ENCODE results near the gene CEMIP.

The CEMIP gene

DNA sequence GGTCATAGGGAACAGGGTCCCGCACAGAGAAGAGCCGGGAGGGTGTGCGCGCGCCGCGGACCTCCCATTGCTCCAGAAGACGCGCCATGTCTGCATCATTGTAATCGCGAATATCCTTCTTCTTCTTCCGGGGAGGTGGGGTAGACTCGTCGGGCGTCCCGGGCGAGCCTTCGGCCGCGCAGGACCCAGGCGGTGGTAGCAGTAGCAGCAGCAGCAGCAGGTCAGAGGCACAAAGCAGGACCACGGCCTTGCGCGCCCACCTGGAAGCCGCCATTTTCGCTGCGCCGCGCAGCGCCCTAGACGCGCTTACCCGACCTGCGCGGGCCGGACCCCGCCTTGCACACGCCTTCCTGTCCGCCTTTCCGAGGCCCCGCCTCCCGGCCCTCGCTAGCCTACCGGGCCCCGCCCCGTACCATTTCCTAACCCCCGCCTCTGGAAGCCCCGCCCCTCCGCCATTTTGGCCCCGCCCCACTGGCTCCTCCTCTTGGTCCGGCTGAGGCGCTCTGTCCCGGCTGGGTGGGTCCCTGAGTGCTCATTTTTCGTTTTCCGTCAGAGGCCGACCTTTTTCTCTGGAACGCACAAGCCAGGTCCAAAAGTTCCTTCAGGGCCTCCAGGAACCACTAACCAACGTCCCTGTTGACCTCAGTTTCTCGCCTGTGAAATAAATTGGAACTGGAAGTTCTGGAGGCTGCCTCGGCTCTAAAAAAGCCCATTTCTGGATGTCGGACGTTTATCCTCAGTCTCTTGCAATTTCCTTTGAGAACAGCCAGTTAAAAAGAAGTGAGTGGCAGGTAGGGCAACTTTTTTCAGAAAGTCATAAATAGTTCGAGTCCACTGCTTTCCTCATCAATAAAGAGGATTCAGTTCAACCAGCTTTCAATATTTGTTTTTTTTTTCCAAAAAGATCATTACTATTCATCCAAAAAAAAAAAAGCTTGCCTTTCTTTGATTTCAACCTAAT is 210.6 kb downstream of the CEMIP start, which contains the start of gene MESD:
Gene MESD (minus strand): TSS at position 302 of the 961 bp plus-strand sequence. CDS start 28 bp downstream, at position 274.
- no peaks in the 10 kb centered on the region for H3K27me3 ChIP-seq (ENCODE audit: control insufficient read depth, insufficient read depth, low read length)
- no peaks in the 10 kb centered on the region for H3K4me1 ChIP-seq (ENCODE audit: control insufficient read depth, insufficient read depth, low read length)
- peak within 1 kb of the TSS; percentile 85 for H3K4me3 ChIP-seq (ENCODE audit: low read length)
- H3K9me3 ChIP-seq (ENCODE audit: control insufficient read depth, low read length): no peaks in the 10 kb centered on the region
- H3K36me3 ChIP-seq (ENCODE audit: control insufficient read depth, insufficient read depth, low read length): no peaks in the 10 kb centered on the region
- H3K9ac ChIP-seq (ENCODE audit: low read length): peak within 1 kb of the TSS; percentile 95

DNA sequence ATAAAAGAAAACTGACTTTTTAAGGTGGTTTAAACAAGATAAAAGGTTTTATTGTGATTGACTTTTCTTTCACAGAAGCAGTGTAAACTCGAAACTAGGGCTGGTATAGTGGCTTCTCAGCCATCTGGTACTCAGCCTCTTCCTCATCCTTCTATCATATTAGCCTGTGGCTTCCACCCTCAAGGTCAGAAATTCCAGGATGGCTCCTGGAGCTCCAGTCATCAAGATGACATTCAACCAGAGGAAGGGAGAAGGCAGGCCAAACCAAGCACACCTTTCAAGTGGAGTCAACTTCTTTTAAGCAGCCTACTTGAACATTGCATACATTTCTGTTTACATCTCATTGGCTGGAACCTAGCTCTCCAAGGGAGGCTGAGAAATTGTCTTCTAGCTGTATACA is 211.8 kb downstream of the CEMIP start:
- H3K27me3 ChIP-seq (ENCODE audit: control insufficient read depth, insufficient read depth, low read length): no peaks in the 10 kb centered on the region
- no peaks in the 10 kb centered on the region for H3K4me1 ChIP-seq (ENCODE audit: control insufficient read depth, insufficient read depth, low read length)
- H3K36me3 ChIP-seq (ENCODE audit: control insufficient read depth, insufficient read depth, low read length): no peaks in the 10 kb centered on the region
- no peaks in the 10 kb centered on the region for H3K9me3 ChIP-seq (ENCODE audit: control insufficient read depth, low read length)
- H3K4me3 ChIP-seq (ENCODE audit: low read length): no peak overlapping the region
- no peak overlapping the region for H3K9ac ChIP-seq (ENCODE audit: low read length)

DNA sequence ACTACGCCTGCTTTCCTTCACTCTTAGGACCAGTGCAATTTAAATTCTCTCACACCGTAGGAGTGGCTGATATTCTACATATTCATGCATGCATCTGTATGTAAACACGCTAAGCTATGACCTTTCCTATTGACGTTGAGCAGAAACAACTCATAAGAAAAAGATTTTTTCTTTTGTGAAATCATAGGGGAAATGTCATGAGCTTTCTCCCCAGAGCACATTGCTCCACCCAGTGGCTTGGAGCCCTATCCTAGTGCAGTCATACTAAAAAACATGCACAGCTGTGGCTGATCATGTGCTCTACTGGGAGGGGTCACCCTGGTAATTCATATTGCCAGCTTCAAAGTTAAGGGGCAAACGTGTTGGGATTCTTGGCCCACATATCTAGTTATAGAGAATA is 212.3 kb downstream of the CEMIP start:
- Histone ChIP-seq H3K4me1 (ENCODE audit: control insufficient read depth, insufficient read depth, low read length) (no peaks in the 10 kb centered on the region), H3K9me3 (ENCODE audit: control insufficient read depth, low read length) (no peaks in the 10 kb centered on the region), H3K4me3 (ENCODE audit: low read length) (no peak overlapping the region), H3K36me3 (ENCODE audit: control insufficient read depth, insufficient read depth, low read length) (no peaks in the 10 kb centered on the region), H3K9ac (ENCODE audit: low read length) (no peak overlapping the region), H3K27me3 (ENCODE audit: control insufficient read depth, insufficient read depth, low read length) (no peaks in the 10 kb centered on the region)

DNA sequence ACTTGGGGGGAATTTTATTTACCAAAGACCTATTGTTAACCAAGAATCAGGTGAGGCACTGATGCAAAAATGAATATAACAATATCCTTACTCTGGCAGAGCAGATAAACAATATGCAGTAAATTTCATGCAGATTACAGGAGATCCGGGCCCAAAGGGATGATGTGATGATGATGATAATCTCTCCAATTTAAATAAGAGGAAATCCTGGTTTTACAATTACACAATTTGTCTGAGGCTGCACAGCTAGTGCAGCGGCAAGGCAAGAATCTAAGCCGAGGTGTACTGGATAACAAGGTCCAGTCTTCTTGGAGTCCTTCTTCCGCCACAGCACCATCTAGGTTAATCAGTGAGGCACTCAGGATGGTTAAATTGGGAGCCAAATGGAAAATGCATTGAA is 212.8 kb downstream of the CEMIP start:
- no peaks in the 10 kb centered on the region for H3K4me1 ChIP-seq (ENCODE audit: control insufficient read depth, insufficient read depth, low read length)
- H3K9me3 ChIP-seq (ENCODE audit: control insufficient read depth, low read length): no peaks in the 10 kb centered on the region
- H3K4me3 ChIP-seq (ENCODE audit: low read length): no peak overlapping the region

DNA sequence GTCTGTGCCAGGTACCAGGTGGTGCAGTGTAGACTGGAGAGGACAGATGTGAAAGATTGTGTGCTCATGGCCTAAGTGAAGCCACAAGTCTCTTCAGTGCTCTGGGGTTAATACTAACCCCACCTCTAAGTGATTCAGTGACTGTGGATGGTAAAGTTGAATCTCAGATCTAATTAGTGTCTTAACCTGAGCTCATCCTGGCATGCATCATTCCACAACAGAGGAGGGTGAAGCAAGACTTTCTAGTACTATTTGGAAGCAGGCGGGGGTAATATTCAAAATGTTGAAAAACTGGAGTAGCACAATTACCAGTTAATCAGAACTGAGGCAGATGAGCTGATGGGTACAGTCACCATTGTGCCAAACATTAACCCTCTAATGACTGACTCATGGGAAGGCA is 213.3 kb downstream of the CEMIP start:
- Histone ChIP-seq H3K36me3 (ENCODE audit: control insufficient read depth, insufficient read depth, low read length) (no peaks in the 10 kb centered on the region), H3K4me1 (ENCODE audit: control insufficient read depth, insufficient read depth, low read length) (no peaks in the 10 kb centered on the region), H3K9me3 (ENCODE audit: control insufficient read depth, low read length) (no peaks in the 10 kb centered on the region), H3K4me3 (ENCODE audit: low read length) (no peak overlapping the region), H3K9ac (ENCODE audit: low read length) (no peak overlapping the region), H3K27me3 (ENCODE audit: control insufficient read depth, insufficient read depth, low read length) (no peaks in the 10 kb centered on the region)

More for the DNA sequence above, 212.8 kb downstream of the CEMIP start:
- Histone ChIP-seq H3K36me3 (ENCODE audit: control insufficient read depth, insufficient read depth, low read length) (no peaks in the 10 kb centered on the region), H3K27me3 (ENCODE audit: control insufficient read depth, insufficient read depth, low read length) (no peaks in the 10 kb centered on the region), H3K9ac (ENCODE audit: low read length) (no peak overlapping the region)

DNA sequence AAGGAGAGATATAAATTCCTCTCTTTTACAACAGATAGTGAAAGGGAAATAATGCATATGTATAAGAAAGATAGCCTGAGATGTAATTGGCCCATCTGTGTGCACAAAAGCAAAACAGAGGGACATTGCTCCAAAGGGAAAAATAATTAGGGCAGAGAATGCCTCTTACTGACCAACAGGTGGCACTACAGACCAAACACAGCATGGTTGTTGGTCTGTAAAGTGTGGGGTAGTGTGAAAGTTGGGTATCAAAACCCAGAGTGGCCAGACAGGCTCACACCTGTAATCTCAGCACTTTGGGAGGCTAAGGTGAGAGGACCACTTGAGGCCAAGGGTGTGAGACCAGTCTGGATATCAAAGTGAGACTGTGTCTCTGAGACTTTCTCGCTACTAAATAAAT is 217.1 kb downstream of the CEMIP start:
- Histone ChIP-seq H3K4me1 (ENCODE audit: control insufficient read depth, insufficient read depth, low read length) (peaks cover 6% of the 10 kb centered on the region), H3K4me3 (ENCODE audit: low read length) (no peak overlapping the region), H3K9ac (ENCODE audit: low read length) (no peak overlapping the region), H3K27me3 (ENCODE audit: control insufficient read depth, insufficient read depth, low read length) (no peaks in the 10 kb centered on the region), H3K36me3 (ENCODE audit: control insufficient read depth, insufficient read depth, low read length) (no peaks in the 10 kb centered on the region), H3K9me3 (ENCODE audit: control insufficient read depth, low read length) (no peaks in the 10 kb centered on the region)

DNA sequence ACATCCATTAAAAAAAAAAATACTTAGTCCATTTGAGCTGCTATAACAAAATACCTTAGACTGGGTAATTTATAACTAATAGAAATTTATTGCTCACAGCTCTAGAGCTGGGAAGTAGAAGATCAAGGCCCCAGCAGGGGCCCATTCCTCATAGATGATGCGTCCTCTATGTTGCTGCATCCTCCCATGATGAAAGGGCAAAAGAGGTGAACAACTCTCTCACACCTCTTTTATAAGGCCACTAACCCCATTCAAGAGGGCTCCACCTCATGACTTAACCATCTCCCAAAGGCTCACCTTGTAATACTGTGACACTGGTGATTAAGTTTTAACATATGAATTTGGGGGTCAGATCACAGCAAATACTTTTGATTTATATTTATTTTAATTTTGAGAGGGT is 218.5 kb downstream of the CEMIP start:
- H3K9me3 ChIP-seq (ENCODE audit: control insufficient read depth, low read length): no peaks in the 10 kb centered on the region
- no peak overlapping the region for H3K9ac ChIP-seq (ENCODE audit: low read length)
- H3K27me3 ChIP-seq (ENCODE audit: control insufficient read depth, insufficient read depth, low read length): no peaks in the 10 kb centered on the region
- H3K36me3 ChIP-seq (ENCODE audit: control insufficient read depth, insufficient read depth, low read length): no peaks in the 10 kb centered on the region
- H3K4me3 ChIP-seq (ENCODE audit: low read length): no peak overlapping the region
- H3K4me1 ChIP-seq (ENCODE audit: control insufficient read depth, insufficient read depth, low read length): peaks cover 11% of the 10 kb centered on the region

DNA sequence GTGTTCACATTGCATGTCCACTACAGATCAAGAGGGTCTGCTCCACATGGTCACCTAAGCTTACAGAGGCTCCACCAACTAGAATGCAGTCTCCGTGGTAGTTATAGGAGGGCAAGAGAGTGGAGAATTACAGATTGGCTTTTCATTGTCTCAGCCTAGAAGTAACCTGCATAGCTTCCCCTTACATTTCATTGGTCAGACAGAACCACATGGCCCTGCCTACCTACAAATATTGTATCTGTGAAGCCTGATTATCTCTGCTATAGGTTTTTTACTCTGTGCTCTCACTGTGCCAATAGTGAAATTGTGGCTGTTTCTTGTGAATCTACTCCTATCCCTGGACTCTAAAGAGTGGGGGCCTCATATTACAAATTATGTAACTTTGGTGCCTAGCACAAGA is 219.1 kb downstream of the CEMIP start:
- peaks cover 17% of the 10 kb centered on the region for H3K4me1 ChIP-seq (ENCODE audit: control insufficient read depth, insufficient read depth, low read length)
- H3K4me3 ChIP-seq (ENCODE audit: low read length): no peak overlapping the region
- H3K9me3 ChIP-seq (ENCODE audit: control insufficient read depth, low read length): no peaks in the 10 kb centered on the region
- H3K36me3 ChIP-seq (ENCODE audit: control insufficient read depth, insufficient read depth, low read length): no peaks in the 10 kb centered on the region
- no peak overlapping the region for H3K9ac ChIP-seq (ENCODE audit: low read length)
- no peaks in the 10 kb centered on the region for H3K27me3 ChIP-seq (ENCODE audit: control insufficient read depth, insufficient read depth, low read length)

DNA sequence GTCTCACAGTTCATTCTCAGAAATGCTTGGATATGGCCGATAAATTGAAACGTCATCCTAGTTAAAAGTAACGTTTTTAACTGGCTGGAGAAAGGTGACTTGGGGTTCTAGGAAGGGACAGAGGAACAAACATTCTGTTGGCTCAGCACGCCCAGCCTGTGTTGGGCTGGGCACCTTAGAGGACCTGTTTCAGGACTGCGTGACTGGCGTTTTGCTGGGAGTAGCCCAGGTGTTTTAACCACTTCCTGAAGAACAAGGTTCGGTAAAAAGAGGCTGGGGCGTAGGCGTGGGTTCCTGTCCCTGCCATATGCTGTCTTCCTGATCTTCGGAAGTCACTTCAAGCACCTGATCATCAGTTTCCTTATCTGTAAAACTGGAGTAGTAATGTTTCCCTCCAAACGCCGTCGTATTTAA is 220.5 kb downstream of the CEMIP start:
- Histone ChIP-seq H3K36me3 (ENCODE audit: control insufficient read depth, insufficient read depth, low read length) (peaks cover 6% of the 10 kb centered on the region), H3K9me3 (ENCODE audit: control insufficient read depth, low read length) (no peaks in the 10 kb centered on the region), H3K27me3 (ENCODE audit: control insufficient read depth, insufficient read depth, low read length) (no peaks in the 10 kb centered on the region), H3K4me3 (ENCODE audit: low read length) (peak overlapping the region; percentile 99), H3K9ac (ENCODE audit: low read length) (peak overlapping the region; percentile 100), H3K4me1 (ENCODE audit: control insufficient read depth, insufficient read depth, low read length) (peaks cover 20% of the 10 kb centered on the region)

DNA sequence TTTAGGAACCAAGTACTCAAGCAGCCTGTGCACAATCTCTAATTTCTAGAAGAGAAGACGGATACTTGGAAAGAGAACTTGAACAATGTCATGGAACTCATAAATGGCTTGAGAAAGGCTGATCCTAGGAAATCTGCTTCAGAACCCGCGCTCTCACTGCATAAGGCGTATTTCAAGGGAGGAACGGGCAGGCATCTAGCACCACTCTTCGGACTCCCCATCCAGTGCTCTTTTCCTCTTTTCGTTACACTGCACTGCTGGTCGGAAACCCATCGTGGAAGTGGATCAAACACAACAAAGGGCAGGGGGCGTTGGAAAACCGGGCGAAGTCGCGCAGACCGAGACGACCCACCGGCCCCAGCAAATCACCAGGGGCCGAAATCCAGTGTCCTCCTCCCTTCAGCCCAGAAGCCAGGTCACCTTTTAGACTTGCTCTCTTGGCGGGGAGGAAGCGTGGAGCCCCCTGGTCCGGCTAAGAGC is 221.0 kb downstream of the CEMIP start:
- Histone ChIP-seq H3K27me3 (ENCODE audit: control insufficient read depth, insufficient read depth, low read length) (no peaks in the 10 kb centered on the region), H3K36me3 (ENCODE audit: control insufficient read depth, insufficient read depth, low read length) (peaks cover 7% of the 10 kb centered on the region), H3K4me3 (ENCODE audit: low read length) (peak overlapping the region; percentile 99), H3K9ac (ENCODE audit: low read length) (peak overlapping the region; percentile 100), H3K4me1 (ENCODE audit: control insufficient read depth, insufficient read depth, low read length) (peaks cover 20% of the 10 kb centered on the region), H3K9me3 (ENCODE audit: control insufficient read depth, low read length) (no peaks in the 10 kb centered on the region)

DNA sequence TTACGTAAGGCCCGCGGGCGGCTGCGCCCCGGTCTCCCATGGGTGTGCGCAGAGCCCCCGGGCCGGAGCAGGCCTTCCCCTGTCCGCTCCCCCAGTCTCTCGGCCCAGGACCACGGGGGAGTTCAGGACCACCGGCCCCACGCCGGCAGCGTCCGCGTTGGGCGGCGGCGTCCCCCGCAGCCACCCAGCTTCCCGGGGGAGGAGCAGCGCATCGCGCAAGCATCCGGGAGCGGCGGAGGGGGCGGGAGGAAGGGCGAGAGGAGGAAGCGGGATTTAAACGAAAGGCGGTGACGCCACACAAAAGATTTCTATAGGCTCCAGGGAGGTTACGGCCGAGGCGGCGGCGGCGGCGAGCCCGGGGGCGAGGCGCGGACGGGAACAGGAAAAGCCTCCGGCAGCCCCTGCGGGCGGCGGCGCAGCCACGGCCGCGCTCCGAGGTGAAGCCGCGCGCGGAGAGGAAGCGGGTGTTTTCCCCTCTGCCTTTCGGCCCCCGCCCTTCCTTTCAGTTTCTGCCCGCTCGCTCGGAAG is 221.5 kb downstream of the CEMIP start, which contains the start of gene TLNRD1:
Gene TLNRD1 (plus strand): TSS at position 300 of the 528 bp plus-strand sequence. CDS start 1,349 bp downstream, outside the sequence.
- H3K36me3 ChIP-seq (ENCODE audit: control insufficient read depth, insufficient read depth, low read length): peaks cover 7% of the 10 kb centered on the region
- H3K9me3 ChIP-seq (ENCODE audit: control insufficient read depth, low read length): no peaks in the 10 kb centered on the region
- H3K4me3 ChIP-seq (ENCODE audit: low read length): peak within 1 kb of the TSS; percentile 99
- peaks cover 20% of the 10 kb centered on the region for H3K4me1 ChIP-seq (ENCODE audit: control insufficient read depth, insufficient read depth, low read length)
- no peaks in the 10 kb centered on the region for H3K27me3 ChIP-seq (ENCODE audit: control insufficient read depth, insufficient read depth, low read length)
- H3K9ac ChIP-seq (ENCODE audit: low read length): peak within 1 kb of the TSS; percentile 100
